ENCODE measurements around the gene CASP3. TPM values are rescaled to one million over a fixed set of nuclear protein-coding genes. Genes with fewer than 3 reads are reported as not detected.
"Not testable (repeated sequence)": the region's sequence is repeated elsewhere in the genome, so short reads cannot be mapped to it uniquely, and the experiment has no call there.

Gene CASP3
- total RNA-seq, 4 donors from 2014 or later = 10.6 to 47.0 (median 17.6) TPM

DNA sequence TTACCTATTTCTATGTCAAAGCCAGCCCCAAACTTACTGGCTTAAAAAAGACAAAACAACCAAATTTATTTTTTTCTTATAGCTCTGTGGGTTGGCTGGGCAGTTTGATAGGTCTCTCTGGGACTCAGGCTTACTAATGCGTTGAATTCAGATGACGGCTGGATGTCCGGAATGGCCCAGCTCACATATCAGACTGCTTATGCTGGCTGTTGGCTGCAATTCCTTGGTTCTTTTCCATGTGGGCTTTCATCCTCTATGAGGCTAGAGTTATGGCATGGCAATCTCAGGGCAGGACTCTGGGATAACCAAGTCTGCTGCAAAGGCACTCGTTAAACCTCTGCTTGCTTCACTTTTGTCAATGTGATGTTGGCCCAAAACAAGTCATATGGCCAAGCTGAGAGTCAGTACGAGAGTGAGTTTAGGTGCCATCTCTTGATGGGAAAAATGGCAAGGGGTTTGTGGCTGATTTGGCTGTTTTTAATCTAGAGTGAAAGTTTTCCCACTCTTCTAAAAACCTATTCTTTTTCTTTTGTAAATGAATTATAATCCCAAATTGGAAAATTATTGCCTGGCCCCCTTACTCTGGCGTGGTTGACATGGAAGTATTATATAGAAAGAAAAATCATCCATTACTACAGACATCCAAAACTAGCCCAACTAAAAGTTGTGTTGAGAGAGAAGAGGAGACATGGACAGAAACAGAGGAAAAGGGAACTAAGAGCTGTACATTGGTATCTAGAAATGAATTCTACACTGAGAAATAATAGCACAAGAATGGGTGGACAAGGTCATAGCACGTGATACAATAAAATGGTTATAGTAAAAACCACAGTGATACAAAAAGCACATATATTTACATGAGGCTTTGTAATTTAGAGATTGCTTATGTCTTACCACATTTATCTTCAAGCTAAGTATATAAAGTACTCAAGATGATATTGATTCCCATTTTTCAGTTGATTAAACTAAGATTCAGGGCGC lies 6.9 kb upstream of the CASP3 start:
- intact Hi-C loops (cut with DNase I; ENCODE audit: low total_unique reads) = no loop called here
- H3K36me3 ChIP-seq = no peaks in the 10 kb centered on the region
- no peaks in the 10 kb centered on the region for H3K9me3 ChIP-seq
- H3K4me3 ChIP-seq = no peak overlapping the region
- no peak overlapping the region for H3K27ac ChIP-seq
- DNase-seq = no peak
- TF ChIP-seq, protein P1, sequence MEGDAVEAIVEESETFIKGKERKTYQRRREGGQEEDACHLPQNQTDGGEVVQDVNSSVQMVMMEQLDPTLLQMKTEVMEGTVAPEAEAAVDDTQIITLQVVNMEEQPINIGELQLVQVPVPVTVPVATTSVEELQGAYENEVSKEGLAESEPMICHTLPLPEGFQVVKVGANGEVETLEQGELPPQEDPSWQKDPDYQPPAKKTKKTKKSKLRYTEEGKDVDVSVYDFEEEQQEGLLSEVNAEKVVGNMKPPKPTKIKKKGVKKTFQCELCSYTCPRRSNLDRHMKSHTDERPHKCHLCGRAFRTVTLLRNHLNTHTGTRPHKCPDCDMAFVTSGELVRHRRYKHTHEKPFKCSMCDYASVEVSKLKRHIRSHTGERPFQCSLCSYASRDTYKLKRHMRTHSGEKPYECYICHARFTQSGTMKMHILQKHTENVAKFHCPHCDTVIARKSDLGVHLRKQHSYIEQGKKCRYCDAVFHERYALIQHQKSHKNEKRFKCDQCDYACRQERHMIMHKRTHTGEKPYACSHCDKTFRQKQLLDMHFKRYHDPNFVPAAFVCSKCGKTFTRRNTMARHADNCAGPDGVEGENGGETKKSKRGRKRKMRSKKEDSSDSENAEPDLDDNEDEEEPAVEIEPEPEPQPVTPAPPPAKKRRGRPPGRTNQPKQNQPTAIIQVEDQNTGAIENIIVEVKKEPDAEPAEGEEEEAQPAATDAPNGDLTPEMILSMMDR (IDR thresholded peaks at IDR 0.05) = no peak
- no peak for TF ChIP-seq POLR2A (IDR thresholded peaks at IDR 0.05)
- H3K27me3 ChIP-seq = no peaks in the 10 kb centered on the region
- H3K4me1 ChIP-seq = no peaks in the 10 kb centered on the region

DNA sequence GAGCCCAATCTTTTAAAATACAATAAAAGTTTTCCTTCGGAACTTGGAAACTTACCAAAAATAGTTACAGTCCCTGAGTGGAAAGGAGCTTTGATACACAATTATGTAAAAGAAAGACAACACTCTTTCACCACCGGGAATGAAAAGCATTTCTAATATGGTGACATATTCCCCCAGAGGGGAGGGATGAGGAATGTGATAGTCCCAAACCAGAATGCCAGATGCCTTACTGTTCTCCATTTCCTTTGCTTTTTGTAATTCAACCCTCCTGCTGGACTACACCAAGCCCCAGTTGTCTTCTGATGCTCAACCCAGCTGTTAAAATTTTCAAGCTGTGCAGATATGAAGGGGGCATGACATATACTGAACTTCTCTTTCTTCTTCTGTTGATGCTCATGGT lies 4.4 kb upstream of the CASP3 start:
- no peak overlapping the region for H3K4me3 ChIP-seq
- intact Hi-C loops (cut with DNase I; ENCODE audit: low total_unique reads) = no loop called here
- TF ChIP-seq POLR2A (IDR thresholded peaks at IDR 0.05) = no peak
- TF ChIP-seq, protein P1 (IDR thresholded peaks at IDR 0.05) = no peak
- DNase-seq = no peak
- no peaks in the 10 kb centered on the region for H3K4me1 ChIP-seq
- no peak overlapping the region for H3K27ac ChIP-seq
- no peaks in the 10 kb centered on the region for H3K27me3 ChIP-seq
- H3K9me3 ChIP-seq = no peaks in the 10 kb centered on the region
- no peaks in the 10 kb centered on the region for H3K36me3 ChIP-seq

DNA sequence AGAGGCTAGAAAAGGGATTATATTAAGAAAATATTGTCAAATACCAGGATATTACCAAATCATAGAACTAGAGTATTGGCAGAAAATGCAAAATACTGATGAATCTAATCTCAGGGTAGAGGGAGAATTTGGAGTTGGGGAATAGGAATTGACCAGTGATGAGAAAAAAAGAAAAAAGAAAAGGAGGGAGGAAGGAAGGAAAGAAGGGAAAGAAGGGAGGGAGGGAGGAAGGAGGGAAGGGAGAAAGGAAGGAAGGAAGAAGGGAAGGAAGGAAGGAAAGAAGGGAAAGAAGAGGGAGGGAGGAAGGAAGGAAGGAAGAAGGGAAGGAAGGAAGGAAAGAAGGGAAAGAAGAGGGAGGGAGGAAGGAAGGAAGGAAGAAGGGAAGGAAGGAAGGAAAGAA lies 3.4 kb upstream of the CASP3 start:
- H3K4me1 ChIP-seq; intact Hi-C loops (cut with DNase I; ENCODE audit: low total_unique reads); H3K4me3 ChIP-seq; H3K27me3 ChIP-seq; H3K36me3 ChIP-seq; DNase-seq; H3K27ac ChIP-seq; H3K9me3 ChIP-seq: not testable (repeated sequence)

DNA sequence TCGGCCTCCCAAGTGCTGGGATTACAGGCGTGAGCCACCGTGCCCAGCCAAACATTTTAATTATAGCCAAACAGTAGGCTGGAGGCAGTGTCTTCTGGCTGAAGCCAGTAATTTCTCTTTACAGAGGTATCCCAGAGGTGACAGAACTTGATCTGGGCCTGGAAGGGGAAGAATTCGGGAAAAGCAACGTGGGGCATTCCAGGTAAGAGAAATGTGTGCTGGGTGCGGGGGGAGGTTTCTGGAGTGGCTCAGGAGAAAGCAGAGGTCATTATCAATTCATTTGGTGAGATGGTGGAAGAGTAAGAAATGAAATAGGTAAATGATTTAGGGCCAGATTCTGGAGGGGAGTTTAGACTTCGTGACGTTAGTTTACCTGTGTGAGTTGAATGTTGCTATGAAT lies 2.7 kb upstream of the CASP3 start:
- intact Hi-C loops (cut with DNase I; ENCODE audit: low total_unique reads) = no loop called here
- TF ChIP-seq, protein P1 (IDR thresholded peaks at IDR 0.05) = no peak
- TF ChIP-seq POLR2A (IDR thresholded peaks at IDR 0.05) = no peak
- Histone ChIP-seq H3K36me3 (no peaks in the 10 kb centered on the region), H3K9me3 (no peaks in the 10 kb centered on the region), H3K27ac (no peak overlapping the region), H3K27me3 (no peaks in the 10 kb centered on the region), H3K4me1 (peaks cover 0 to 8% of the 10 kb centered on the region in 2 donors), H3K4me3 (no peak overlapping the region)
- DNase-seq = no peak

DNA sequence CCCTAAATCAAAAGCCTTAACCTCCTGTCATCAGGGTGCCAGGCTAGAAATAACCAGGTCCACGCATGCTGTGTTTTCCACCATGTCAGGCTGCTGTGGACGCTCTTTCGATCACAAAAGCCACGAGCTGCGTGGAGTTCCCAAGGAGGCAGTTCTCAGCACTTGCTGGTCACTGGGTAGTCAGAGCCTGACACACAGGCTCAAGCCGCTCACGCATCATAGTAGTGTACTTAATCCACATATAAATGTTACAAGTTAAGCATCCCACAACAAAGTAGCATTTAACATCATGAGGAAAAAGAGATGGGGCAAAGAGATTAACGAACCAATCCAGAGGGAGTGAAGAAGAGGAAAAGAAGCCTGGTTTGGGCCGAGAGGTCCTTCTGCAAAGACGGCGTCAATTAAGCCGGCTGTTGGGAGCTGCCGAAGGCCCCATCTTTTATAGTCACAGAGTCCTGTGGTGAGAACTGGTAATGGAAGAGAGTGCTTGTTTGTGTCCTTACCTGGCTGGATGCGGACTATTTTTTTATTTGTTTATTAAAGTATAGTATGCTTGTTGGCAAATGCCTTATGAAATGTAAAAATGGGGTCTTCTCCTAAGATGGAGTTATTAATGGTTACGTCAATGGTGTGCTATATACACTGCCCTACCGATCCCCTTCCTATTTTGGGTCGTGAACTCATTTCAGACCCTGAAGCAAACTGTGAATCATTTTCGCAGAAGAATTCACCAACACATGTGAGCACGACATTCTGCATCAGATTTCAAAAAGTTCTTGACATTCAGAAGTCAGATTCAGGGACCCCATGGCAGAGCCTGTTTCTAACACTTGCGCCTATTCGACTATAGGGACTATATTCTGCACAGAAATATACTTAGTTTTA lies 966 bp upstream of the CASP3 start:
- Histone ChIP-seq H3K4me1 (peaks cover 0 to 8% of the 10 kb centered on the region in 2 donors), H3K4me3 (peak overlapping the region; percentile 64 to 70), H3K9me3 (no peaks in the 10 kb centered on the region), H3K27ac (peak overlapping the region; percentile 91 to 92), H3K36me3 (no peaks in the 10 kb centered on the region), H3K27me3 (no peaks in the 10 kb centered on the region)
- TF ChIP-seq, protein P1 (IDR thresholded peaks at IDR 0.05) = no peak
- no peak for TF ChIP-seq POLR2A (IDR thresholded peaks at IDR 0.05)
- intact Hi-C loops (cut with DNase I; ENCODE audit: low total_unique reads) = no loop called here
- no peak for DNase-seq
